ENCODE results near the gene FANCM.

- no peak for TF ChIP-seq CTCF (IDR thresholded peaks at IDR 0.05; ENCODE audit: low read depth, low read length, poor library complexity, severe bottlenecking)
- no peak for TF ChIP-seq EZH2phosphoT487 (IDR thresholded peaks at IDR 0.05; ENCODE audit: borderline replicate concordance, low read length)
Measured at GRCh38 chr14:45135156-45135555, 574 bp upstream of the FANCM start.

Data from DOHH2 (cell line).